Esophagus muscularis mucosa (tissue), 4 donors: Measurements from ENCODE around the gene CMTR1. TPM values are rescaled to one million over a fixed set of nuclear protein-coding genes. Genes with fewer than 3 reads are reported as not detected.

Experiments
- total RNA-seq, 4 donors: library from RNA; depleted of rRNA; stranded (reverse); fragments of >200 nt; gene quantifications; one replicate each; pipeline versions ENCODE4 v1.1.0 to v1.2.1, GENCODE V29; 2016

CMTR1 gene
- total RNA-seq, 4 donors from 2014 or later = 32.3 to 44.5 (median 35.9) TPM

Other genes starting within 250 kb of the CMTR1 start
- gene TBC1D22B, start 175.4 kb upstream of the CMTR1 start, total RNA-seq = 10 to 100 TPM in 1 of 4 donors, 1 to 10 TPM in 3; 7.3 to 10.2 (median 8.6) TPM
- gene TMEM217, start 175.1 kb upstream of the CMTR1 start, total RNA-seq = under 1 TPM in 3 of 4 donors, not detected in 1; 0.26 to 0.99 (median 0.57) TPM
- 10 to 100 TPM; 14.7 to 19.9 (median 18.3) TPM for gene RNF8, start 79.2 kb upstream of the CMTR1 start, total RNA-seq
- 10 to 100 TPM; 11.1 to 19.1 (median 16.3) TPM for gene CCDC167, start 66.7 kb downstream of the CMTR1 start, total RNA-seq